GM12878 (cell line): ENCODE measurements around the gene GALR1. TPM values are rescaled to one million over a fixed set of nuclear protein-coding genes. Genes with fewer than 3 reads are reported as not detected.

ENCODE experiments used
- ATAC-seq: fragments of 200-7000 bp; cut with Tn5 transposase; 3 replicates; pipeline ENCODE4 v1.9.1; 2020; ENCODE audit warnings: mild to moderate bottlenecking, moderate library complexity
- BruUV-seq: library from RNA; stranded (reverse); fragments of 400-500 nt; replicated peaks from 2 replicates; lab custom pipeline; 2021; lab: Mats Ljungman, UMichigan
- CTCF ChIA-PET: fragments of 300-600 bp; sonication (Branson Sonifier 250); formaldehyde crosslinking; extraction: SDS; loops from one replicate; lab custom pipeline; 2021; ENCODE audit warnings: inconsistent platforms; lab: Yijun Ruan, JAX
- POLR2A ChIA-PET: fragments of 350-600 bp; formaldehyde crosslinking; extraction: SDS; loops from one replicate; lab custom pipeline; 2021; ENCODE audit warnings: inconsistent platforms; lab: Charles Lee
- RAD21 ChIA-PET: fragments of 300-600 bp; sonication (Branson Sonifier 250); formaldehyde crosslinking; loops from one replicate; lab custom pipeline; 2023; ENCODE audit warnings: antibody characterized with exemption; ENCODE audit not compliant: unreplicated experiment; lab: Charles Lee
- SMC1A ChIA-PET: fragments of 300-600 bp; sonication (Branson Sonifier 250); formaldehyde crosslinking; loops from one replicate; lab custom pipeline; 2023; ENCODE audit not compliant: unreplicated experiment, uncharacterized antibody; lab: Charles Lee
- DNase-seq: peaks from one replicate; pipeline ENCODE4 v3.0.0-alpha.2; 2011; ENCODE audit warnings: low read depth, low spot score
- FAIRE-seq: peaks from 3 replicates; lab custom pipeline; 2011; peaks lifted over from hg19 to GRCh38; lab: Jason Lieb, UNC
- H2AFZ ChIP-seq: 2 replicates; pipeline ENCODE4 v1.6.0; 2011; ENCODE audit warnings: low read depth, low read length, control low read depth; ENCODE audit not compliant: control insufficient read depth
- H3K27ac ChIP-seq: 2 replicates; pipeline ENCODE4 v1.5.1; 2011; ENCODE audit warnings: control low read depth; ENCODE audit not compliant: control insufficient read depth, insufficient read depth
- H3K27me3 ChIP-seq, 2 experiments: replicated peaks in 1 of 2; 2 replicates each; pipeline versions ENCODE4 v1.6.0 to v1.6.1; 2011; ENCODE audit warnings: low read length in 1 of 2; ENCODE audit not compliant: control insufficient read depth in 2 of 2, insufficient read depth in 2 of 2
- H3K36me3 ChIP-seq, 2 experiments: 2 replicates each; pipeline ENCODE4 v1.5.1; 2011; ENCODE audit warnings: low read length in 1 of 2; ENCODE audit not compliant: control insufficient read depth in 2 of 2, insufficient read depth in 2 of 2
- H3K4me1 ChIP-seq: 2 replicates; pipeline ENCODE4 v1.6.1; 2011; ENCODE audit warnings: mild to moderate bottlenecking, low read length, moderate library complexity, mixed read lengths; ENCODE audit not compliant: control insufficient read depth, insufficient read depth
- H3K4me2 ChIP-seq: 2 replicates; pipeline ENCODE4 v1.6.0; 2011; ENCODE audit warnings: control low read depth; ENCODE audit not compliant: control insufficient read depth, insufficient read depth
- H3K4me3 ChIP-seq: fragments of 200-600 bp; sonication (generic); 2 replicates; pipeline ENCODE4 v1.5.1; 2016
- H3K79me2 ChIP-seq: 2 replicates; pipeline ENCODE4 v1.6.0; 2011; ENCODE audit warnings: low read length; ENCODE audit not compliant: control insufficient read depth, insufficient read depth
- H3K9ac ChIP-seq: 2 replicates; pipeline ENCODE4 v1.8.0; 2011; ENCODE audit warnings: low read length, control low read depth, mixed read lengths; ENCODE audit not compliant: control insufficient read depth, insufficient read depth
- H3K9me3 ChIP-seq: replicated peaks from 3 replicates; pipeline ENCODE4 v1.5.1; 2011; ENCODE audit warnings: mild to moderate bottlenecking, low read length; ENCODE audit not compliant: control insufficient read depth, insufficient read depth
- H4K20me1 ChIP-seq: 2 replicates; pipeline ENCODE4 v1.6.0; 2011; ENCODE audit not compliant: control insufficient read depth, insufficient read depth
- KLF5 ChIP-seq: fragments of 450-650 bp; IDR thresholded peaks from 2 replicates; pipeline ENCODE4 v1.6.1; 2014; ENCODE audit warnings: mild to moderate bottlenecking; ENCODE audit not compliant: partially characterized antibody
- TAF1 ChIP-seq: IDR thresholded peaks from 2 replicates; pipeline ENCODE4 v1.6.1; 2011; ENCODE audit warnings: mild to moderate bottlenecking, low read depth, low read length, borderline replicate concordance
- WGBS: methylation state at CpG from one replicate; pipeline ENCODE4 v1.1.6; 2016; ENCODE audit warnings: low lambda C conversion rate; ENCODE audit not compliant: insufficient replicate concordance, insufficient coverage; ENCODE audit errors: missing lambda C conversion rate; 5-methylcytosine and 5-hydroxymethylcytosine counted together
- in situ Hi-C: fragments of 300-500 bp; cut with MboI; formaldehyde crosslinking; loops from 9 replicates; pipeline ENCODE4 v1.14.3; 2018; ENCODE audit warnings: mixed read lengths
- intact Hi-C: fragments of 100-400 bp; cut with micrococcal nuclease; formaldehyde crosslinking; loops from one replicate; pipeline ENCODE4 v1.14.2; 2022; ENCODE audit not compliant: unreplicated experiment
- polyA plus RNA-seq, 11 experiments: library from polyadenylated mRNA; depleted of rRNA in 4 of 11; unstranded in 6 of 11; stranded (reverse) in 5 of 11; fragments of >200 nt; fragmentation: Nextera tagmentation in 4 of 11; fragmentation: Illumina TruSeq in 1 of 11; extraction: Ambion mirVana in 4 of 11; extraction: Trizol in 1 of 11; gene quantifications; 1 replicate in 1 of 11; 2 replicates in 10 of 11; pipeline versions ENCODE4 v1.2.1 to v1.2.3, GENCODE V29; 2011 to 2016; ENCODE audit warnings: inconsistent platforms in 2 of 11, missing spikeins in 2 of 11, low read depth in 1 of 11
- total RNA-seq, 4 experiments: library from RNA; depleted of rRNA in 3 of 4; stranded (reverse); fragments of >200 nt in 3 of 4; fragmentation: Illumina TruSeq in 1 of 4; extraction: Trizol in 1 of 4; gene quantifications; 2 replicates each; pipeline versions ENCODE4 v1.2.1 to v1.2.3, GENCODE V29; 2013 to 2021
- TF ChIP-seq, protein P1 (sequence below): fragments of 450-650 bp; IDR thresholded peaks from 2 replicates; pipeline ENCODE4 v1.6.1; 2017; ENCODE audit warnings: mild to moderate bottlenecking, moderate library complexity
- TF ChIP-seq, protein P2 (sequence below): IDR thresholded peaks from 2 replicates; pipeline ENCODE4 v1.6.1; 2012; ENCODE audit warnings: low read depth, low read length, improper control_type of control experiment
- TF ChIP-seq, protein P3 (sequence below): IDR thresholded peaks from 2 replicates; pipeline ENCODE4 v1.6.1; 2011; ENCODE audit warnings: low read depth, low read length, improper control_type of control experiment, borderline replicate concordance

GALR1 gene
- total and polyA plus RNA-seq, 10 of the 15 experiments (the other 5 are each of a cell fraction or from before 2014, with no cell fraction given) = not detected

DNA sequence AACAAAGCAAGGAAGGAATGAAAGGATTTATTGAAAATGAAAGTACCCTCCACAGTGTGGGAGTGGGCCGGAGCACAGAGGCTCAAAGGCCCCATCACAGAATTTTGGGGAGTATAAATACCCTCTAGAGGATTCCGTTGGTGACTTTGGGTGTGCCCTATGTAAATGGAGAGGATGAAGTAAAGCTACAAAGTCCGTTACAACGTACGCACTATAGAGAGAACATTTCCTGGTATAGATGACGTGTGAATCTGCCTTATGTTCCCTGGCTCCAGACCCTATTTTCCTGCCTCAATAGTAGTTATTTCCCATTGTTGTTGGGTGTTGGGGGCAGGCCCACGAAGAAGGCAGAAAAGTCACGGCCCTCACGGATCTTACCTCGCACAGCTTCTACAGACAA, 65.3 kb downstream of the GALR1 start (continued):
- TF ChIP-seq, protein P1, sequence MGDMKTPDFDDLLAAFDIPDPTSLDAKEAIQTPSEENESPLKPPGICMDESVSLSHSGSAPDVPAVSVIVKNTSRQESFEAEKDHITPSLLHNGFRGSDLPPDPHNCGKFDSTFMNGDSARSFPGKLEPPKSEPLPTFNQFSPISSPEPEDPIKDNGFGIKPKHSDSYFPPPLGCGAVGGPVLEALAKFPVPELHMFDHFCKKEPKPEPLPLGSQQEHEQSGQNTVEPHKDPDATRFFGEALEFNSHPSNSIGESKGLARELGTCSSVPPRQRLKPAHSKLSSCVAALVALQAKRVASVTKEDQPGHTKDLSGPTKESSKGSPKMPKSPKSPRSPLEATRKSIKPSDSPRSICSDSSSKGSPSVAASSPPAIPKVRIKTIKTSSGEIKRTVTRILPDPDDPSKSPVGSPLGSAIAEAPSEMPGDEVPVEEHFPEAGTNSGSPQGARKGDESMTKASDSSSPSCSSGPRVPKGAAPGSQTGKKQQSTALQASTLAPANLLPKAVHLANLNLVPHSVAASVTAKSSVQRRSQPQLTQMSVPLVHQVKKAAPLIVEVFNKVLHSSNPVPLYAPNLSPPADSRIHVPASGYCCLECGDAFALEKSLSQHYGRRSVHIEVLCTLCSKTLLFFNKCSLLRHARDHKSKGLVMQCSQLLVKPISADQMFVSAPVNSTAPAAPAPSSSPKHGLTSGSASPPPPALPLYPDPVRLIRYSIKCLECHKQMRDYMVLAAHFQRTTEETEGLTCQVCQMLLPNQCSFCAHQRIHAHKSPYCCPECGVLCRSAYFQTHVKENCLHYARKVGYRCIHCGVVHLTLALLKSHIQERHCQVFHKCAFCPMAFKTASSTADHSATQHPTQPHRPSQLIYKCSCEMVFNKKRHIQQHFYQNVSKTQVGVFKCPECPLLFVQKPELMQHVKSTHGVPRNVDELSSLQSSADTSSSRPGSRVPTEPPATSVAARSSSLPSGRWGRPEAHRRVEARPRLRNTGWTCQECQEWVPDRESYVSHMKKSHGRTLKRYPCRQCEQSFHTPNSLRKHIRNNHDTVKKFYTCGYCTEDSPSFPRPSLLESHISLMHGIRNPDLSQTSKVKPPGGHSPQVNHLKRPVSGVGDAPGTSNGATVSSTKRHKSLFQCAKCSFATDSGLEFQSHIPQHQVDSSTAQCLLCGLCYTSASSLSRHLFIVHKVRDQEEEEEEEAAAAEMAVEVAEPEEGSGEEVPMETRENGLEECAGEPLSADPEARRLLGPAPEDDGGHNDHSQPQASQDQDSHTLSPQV = no peak
- TF ChIP-seq KLF5 = no peak
- TF ChIP-seq, protein P2, sequence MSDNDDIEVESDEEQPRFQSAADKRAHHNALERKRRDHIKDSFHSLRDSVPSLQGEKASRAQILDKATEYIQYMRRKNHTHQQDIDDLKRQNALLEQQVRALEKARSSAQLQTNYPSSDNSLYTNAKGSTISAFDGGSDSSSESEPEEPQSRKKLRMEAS = no peak
- TF ChIP-seq TAF1 = no peak

DNA sequence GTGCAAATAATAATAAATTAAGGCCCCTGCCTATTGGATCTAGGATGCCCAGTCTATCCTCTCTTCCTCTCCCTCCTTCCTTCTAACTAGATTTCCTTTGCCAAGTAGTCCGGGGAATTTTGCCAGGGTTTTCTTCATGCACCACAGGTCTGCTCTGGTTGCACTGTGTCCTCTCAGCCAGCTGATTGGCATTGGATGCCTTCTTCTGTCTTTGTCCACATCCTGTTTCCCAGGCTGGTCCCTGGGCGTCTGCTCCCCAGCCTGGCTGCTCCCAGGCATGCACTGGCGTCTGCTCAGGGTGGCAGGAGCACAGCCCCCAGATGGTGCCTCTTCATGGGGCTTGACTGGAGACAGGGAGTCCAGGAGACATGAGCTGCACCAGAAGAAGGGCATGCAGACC, 66.4 kb downstream of the GALR1 start:
- SMC1A ChIA-PET = interaction anchor here (0.7 to 1.7 kb wide), 2 partner anchors 316 to 751 kb away, joined by 3 read pairs; no protein-coding TSS in a partner anchor
- H3K27me3 ChIP-seq = no peaks in the 10 kb centered on the region
- no peak overlapping the region for H2AFZ ChIP-seq
- no peaks in the 10 kb centered on the region for H3K9me3 ChIP-seq
- H3K4me1 ChIP-seq = no peaks in the 10 kb centered on the region
- POLR2A ChIA-PET = no interaction called here
- DNase-seq (no peak), ATAC-seq (no peak), FAIRE-seq (no peak)
- WGBS = 25% methylated on average over 3 of the region's 3 CpGs
- no TSS peak for BruUV-seq
- no peaks in the 10 kb centered on the region for H4K20me1 ChIP-seq
- H3K9ac ChIP-seq = no peak overlapping the region
- in situ Hi-C loops = no loop called here
- no peak overlapping the region for H3K4me3 ChIP-seq
- H3K79me2 ChIP-seq = no peaks in the 10 kb centered on the region
- CTCF ChIA-PET = no interaction called here
- TF ChIP-seq, protein P3, sequence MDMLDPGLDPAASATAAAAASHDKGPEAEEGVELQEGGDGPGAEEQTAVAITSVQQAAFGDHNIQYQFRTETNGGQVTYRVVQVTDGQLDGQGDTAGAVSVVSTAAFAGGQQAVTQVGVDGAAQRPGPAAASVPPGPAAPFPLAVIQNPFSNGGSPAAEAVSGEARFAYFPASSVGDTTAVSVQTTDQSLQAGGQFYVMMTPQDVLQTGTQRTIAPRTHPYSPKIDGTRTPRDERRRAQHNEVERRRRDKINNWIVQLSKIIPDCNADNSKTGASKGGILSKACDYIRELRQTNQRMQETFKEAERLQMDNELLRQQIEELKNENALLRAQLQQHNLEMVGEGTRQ = no peak
- no peak overlapping the region for H3K27ac ChIP-seq
- no peak overlapping the region for H3K4me2 ChIP-seq
- RAD21 ChIA-PET = no interaction called here
- H3K36me3 ChIP-seq = no peaks in the 10 kb centered on the region
- intact Hi-C loops = no loop called here
